Parathyroid adenoma (tissue), 2 donors: ENCODE data around the gene ZBTB46.

Source experiments
- H2AFZ ChIP-seq: fragments of 300-600 bp; sonication (generic); one replicate; pipeline ENCODE4 v1.7.0; 2017; ENCODE audit warnings: antibody characterized with exemption, mild to moderate bottlenecking
- H3K27ac ChIP-seq: fragments of 300-600 bp; sonication (generic); one replicate; pipeline ENCODE4 v1.7.0; 2017
- H3K27me3 ChIP-seq: fragments of 300-600 bp; sonication (generic); one replicate; pipeline ENCODE4 v1.7.0; 2017; ENCODE audit warnings: low read length; ENCODE audit not compliant: control insufficient read depth, insufficient read depth
- H3K36me3 ChIP-seq: fragments of 300-600 bp; sonication (generic); one replicate; pipeline ENCODE4 v1.7.0; 2017; ENCODE audit warnings: low read length; ENCODE audit not compliant: control insufficient read depth, insufficient read depth
- H3K4me1 ChIP-seq: fragments of 300-600 bp; sonication (generic); one replicate; pipeline ENCODE4 v1.7.0; 2017; ENCODE audit warnings: control low read depth
- H3K4me2 ChIP-seq: fragments of 300-600 bp; sonication (generic); one replicate; pipeline ENCODE4 v1.7.0; 2017; ENCODE audit warnings: low read length
- H3K4me3 ChIP-seq: fragments of 300-600 bp; sonication (generic); one replicate; pipeline ENCODE4 v1.7.0; 2017; ENCODE audit warnings: low read depth, low read length
- H3K79me2 ChIP-seq: fragments of 300-600 bp; sonication (generic); one replicate; pipeline ENCODE4 v1.7.0; 2017; ENCODE audit warnings: control low read depth
- H3K9ac ChIP-seq: fragments of 300-600 bp; sonication (generic); one replicate; pipeline ENCODE4 v1.7.0; 2017; ENCODE audit warnings: mild to moderate bottlenecking
- H3K9me3 ChIP-seq: fragments of 300-600 bp; sonication (generic); one replicate; pipeline ENCODE4 v1.7.0; 2017; ENCODE audit warnings: low read length; ENCODE audit not compliant: control insufficient read depth
- CTCF ChIP-seq: fragments of 300-600 bp; sonication (generic); IDR thresholded peaks from one replicate; pipeline ENCODE4 v1.7.0; 2017; ENCODE audit warnings: antibody characterized with exemption, mild to moderate bottlenecking
- donor health status: primary hyperparathyroidism.

ZBTB46 gene

GRCh38 chr20:63737945-63738686 lies 92.9 kb downstream of the ZBTB46 start:
- TF ChIP-seq CTCF, result no peak
- no peak overlapping the region for H3K9ac ChIP-seq
- H3K27ac ChIP-seq, result no peak overlapping the region
- H2AFZ ChIP-seq, result no peak overlapping the region
- H3K27me3 ChIP-seq, result no peaks in the 10 kb centered on the region
- H3K36me3 ChIP-seq, result no peaks in the 10 kb centered on the region
- no peaks in the 10 kb centered on the region for H3K9me3 ChIP-seq
- H3K4me2 ChIP-seq, result no peak overlapping the region
- peaks cover 10% of the 10 kb centered on the region for H3K4me1 ChIP-seq
- H3K79me2 ChIP-seq, result peaks cover 7% of the 10 kb centered on the region
- no peak overlapping the region for H3K4me3 ChIP-seq

GRCh38 chr20:63737695-63737944 lies 93.4 kb downstream of the ZBTB46 start:
- no peak overlapping the region for H2AFZ ChIP-seq
- H3K27ac ChIP-seq, result no peak overlapping the region
- no peaks in the 10 kb centered on the region for H3K9me3 ChIP-seq
- peaks cover 12% of the 10 kb centered on the region for H3K79me2 ChIP-seq
- H3K36me3 ChIP-seq, result no peaks in the 10 kb centered on the region
- TF ChIP-seq CTCF, result no peak
- peaks cover 10% of the 10 kb centered on the region for H3K4me1 ChIP-seq
- no peak overlapping the region for H3K4me3 ChIP-seq
- H3K4me2 ChIP-seq, result no peak overlapping the region
- H3K27me3 ChIP-seq, result no peaks in the 10 kb centered on the region
- H3K9ac ChIP-seq, result no peak overlapping the region

- Histone ChIP-seq H3K4me1 (peaks cover 10% of the 10 kb centered on the region), H3K4me3 (no peak overlapping the region), H2AFZ (no peak overlapping the region), H3K79me2 (peaks cover 17% of the 10 kb centered on the region), H3K4me2 (no peak overlapping the region), H3K27ac (no peak overlapping the region), H3K9ac (no peak overlapping the region), H3K36me3 (no peaks in the 10 kb centered on the region), H3K9me3 (no peaks in the 10 kb centered on the region), H3K27me3 (no peaks in the 10 kb centered on the region)
- no peak for TF ChIP-seq CTCF
These were observed 94.0 kb downstream of the ZBTB46 start for GRCh38 chr20:63736893-63737694.

- no peak within 1 kb of the TSS for H3K4me3 ChIP-seq
- H3K36me3 ChIP-seq, result no peaks in the 10 kb centered on the region
- TF ChIP-seq CTCF, result no peak
- H3K9me3 ChIP-seq, result no peaks in the 10 kb centered on the region
- no peaks in the 10 kb centered on the region for H3K27me3 ChIP-seq
- H3K9ac ChIP-seq, result no peak within 1 kb of the TSS
- peaks cover 27% of the 10 kb centered on the region for H3K79me2 ChIP-seq
- peaks cover 3% of the 10 kb centered on the region for H3K4me1 ChIP-seq
- no peak within 1 kb of the TSS for H2AFZ ChIP-seq
- no peak within 1 kb of the TSS for H3K4me2 ChIP-seq
- H3K27ac ChIP-seq, result no peak within 1 kb of the TSS
These were observed 95.0 kb downstream of the ZBTB46 start, which contains the start of gene LIME1 for GRCh38 chr20:63735859-63736718. LIME1 (plus strand) TSS chr20:63736664; CDS start chr20:63737550, 886 bp downstream.
